ENCODE results near the gene KCNC3.

KCNC3 gene

DNA sequence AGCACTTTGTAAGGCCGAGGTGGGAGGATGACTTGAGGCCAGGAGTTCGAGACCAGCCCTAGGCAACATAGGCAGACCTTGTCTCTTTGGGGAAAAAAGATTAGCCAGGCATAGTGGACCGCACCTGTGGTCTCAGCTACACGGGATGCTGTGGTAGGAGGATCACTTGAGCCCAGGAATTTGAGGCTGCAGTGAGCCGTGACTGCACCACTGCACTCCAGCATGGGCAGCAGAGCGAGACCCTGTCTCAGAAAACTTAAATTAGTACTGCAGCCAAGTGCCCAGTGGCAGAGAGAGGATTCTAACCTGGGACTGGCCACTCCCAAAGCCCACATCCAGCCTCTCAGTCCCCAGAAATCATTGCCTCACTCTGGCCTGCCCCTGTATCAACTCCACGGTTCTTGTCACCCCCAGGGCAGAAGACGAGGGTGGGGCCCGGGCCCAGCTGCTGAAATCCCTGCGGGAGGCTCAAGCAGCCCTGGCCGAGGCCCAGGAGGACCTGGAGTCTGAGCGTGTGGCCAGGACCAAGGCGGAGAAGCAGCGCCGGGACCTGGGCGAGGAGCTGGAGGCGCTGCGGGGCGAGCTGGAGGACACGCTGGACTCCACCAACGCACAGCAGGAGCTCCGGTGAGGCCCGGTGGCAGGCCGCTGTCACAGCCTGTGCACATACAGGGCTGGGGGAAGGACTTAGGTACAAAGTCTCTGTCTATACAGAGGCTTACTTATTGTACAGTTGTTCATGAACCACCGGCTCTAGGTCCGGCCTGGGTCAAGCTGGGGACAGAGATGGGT is 53.4 kb downstream of the KCNC3 start:
- H3K4me3 ChIP-seq (replicated peaks; ENCODE audit: low read depth, low read length) = no peak overlapping the region
- DNase-seq (ENCODE audit: extremely low read depth, insufficient read length) = no peak
- H3K36me3 ChIP-seq (ENCODE audit: control insufficient read depth, insufficient read depth, low read length) = no peaks in the 10 kb centered on the region
- no peaks in the 10 kb centered on the region; the same call in 1 of the 2 replicates for H3K27me3 ChIP-seq (replicated peaks; ENCODE audit: control insufficient read depth, insufficient read depth, low read length)
- TF ChIP-seq, protein P1, sequence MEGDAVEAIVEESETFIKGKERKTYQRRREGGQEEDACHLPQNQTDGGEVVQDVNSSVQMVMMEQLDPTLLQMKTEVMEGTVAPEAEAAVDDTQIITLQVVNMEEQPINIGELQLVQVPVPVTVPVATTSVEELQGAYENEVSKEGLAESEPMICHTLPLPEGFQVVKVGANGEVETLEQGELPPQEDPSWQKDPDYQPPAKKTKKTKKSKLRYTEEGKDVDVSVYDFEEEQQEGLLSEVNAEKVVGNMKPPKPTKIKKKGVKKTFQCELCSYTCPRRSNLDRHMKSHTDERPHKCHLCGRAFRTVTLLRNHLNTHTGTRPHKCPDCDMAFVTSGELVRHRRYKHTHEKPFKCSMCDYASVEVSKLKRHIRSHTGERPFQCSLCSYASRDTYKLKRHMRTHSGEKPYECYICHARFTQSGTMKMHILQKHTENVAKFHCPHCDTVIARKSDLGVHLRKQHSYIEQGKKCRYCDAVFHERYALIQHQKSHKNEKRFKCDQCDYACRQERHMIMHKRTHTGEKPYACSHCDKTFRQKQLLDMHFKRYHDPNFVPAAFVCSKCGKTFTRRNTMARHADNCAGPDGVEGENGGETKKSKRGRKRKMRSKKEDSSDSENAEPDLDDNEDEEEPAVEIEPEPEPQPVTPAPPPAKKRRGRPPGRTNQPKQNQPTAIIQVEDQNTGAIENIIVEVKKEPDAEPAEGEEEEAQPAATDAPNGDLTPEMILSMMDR (IDR thresholded peaks at IDR 0.05; ENCODE audit: insufficient read depth, low read length, poor library complexity, severe bottlenecking) = no peak

DNA sequence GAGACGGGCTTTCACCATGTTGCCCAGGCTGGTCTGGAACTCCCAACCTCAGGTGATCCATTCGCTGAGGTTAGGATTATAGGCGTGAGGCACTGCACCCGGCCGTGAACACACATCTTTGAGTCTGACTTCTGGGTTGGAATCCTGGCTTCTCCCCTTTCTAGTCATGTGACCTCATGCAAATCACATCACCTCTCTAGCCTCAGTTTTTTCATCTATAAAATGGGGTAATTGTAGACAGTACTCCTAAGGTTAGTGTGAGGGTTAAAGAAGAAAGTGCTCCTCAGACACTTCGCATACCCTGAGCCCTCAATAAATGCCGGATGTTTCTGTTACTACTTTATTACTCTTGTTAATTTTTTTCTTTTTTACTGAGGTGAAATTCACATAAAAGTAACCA is 55.4 kb downstream of the KCNC3 start:
- Histone ChIP-seq H3K4me3 (replicated peaks; ENCODE audit: low read depth, low read length) (no peak overlapping the region), H3K27me3 (replicated peaks; ENCODE audit: control insufficient read depth, insufficient read depth, low read length) (no peaks in the 10 kb centered on the region), H3K36me3 (ENCODE audit: control insufficient read depth, insufficient read depth, low read length) (no peaks in the 10 kb centered on the region)
- DNase-seq (ENCODE audit: extremely low read depth, insufficient read length) = no peak
- TF ChIP-seq, protein P1 (IDR thresholded peaks at IDR 0.05; ENCODE audit: insufficient read depth, low read length, poor library complexity, severe bottlenecking) = no peak

DNA sequence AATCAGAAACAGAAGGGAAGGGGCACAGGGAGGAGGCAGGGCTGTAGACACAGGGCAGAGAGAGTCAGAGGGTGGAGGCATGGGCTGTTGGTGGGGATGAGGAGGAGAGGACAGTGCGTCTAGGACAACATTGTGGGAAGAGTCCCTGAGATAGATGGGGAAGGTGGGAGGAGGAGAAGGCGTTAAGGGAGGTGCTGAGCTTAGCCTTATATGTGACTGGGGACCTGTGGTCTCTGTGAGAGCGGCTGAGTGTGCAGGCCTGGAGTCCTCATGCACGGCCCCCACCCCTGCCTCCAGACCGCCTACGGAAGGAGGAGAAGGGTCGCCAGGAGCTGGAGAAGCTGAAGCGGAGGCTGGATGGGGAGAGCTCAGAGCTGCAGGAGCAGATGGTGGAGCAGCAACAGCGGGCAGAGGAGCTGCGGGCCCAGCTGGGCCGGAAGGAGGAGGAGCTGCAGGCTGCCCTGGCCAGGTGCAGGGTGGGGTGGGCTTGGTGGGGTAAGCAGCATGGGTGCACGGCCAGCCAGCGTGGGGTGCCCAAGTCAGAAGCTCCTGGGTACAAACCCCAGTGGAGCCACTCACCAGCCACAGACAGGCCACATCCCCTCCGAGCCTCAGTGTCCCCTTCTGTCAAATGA is 56.8 kb downstream of the KCNC3 start:
- no peaks in the 10 kb centered on the region for H3K27me3 ChIP-seq (replicated peaks; ENCODE audit: control insufficient read depth, insufficient read depth, low read length)
- no peaks in the 10 kb centered on the region for H3K36me3 ChIP-seq (ENCODE audit: control insufficient read depth, insufficient read depth, low read length)
- no peak overlapping the region for H3K4me3 ChIP-seq (replicated peaks; ENCODE audit: low read depth, low read length)
- TF ChIP-seq, protein P1 (IDR thresholded peaks at IDR 0.05; ENCODE audit: insufficient read depth, low read length, poor library complexity, severe bottlenecking) = no peak
- no peak for DNase-seq (ENCODE audit: extremely low read depth, insufficient read length)

DNA sequence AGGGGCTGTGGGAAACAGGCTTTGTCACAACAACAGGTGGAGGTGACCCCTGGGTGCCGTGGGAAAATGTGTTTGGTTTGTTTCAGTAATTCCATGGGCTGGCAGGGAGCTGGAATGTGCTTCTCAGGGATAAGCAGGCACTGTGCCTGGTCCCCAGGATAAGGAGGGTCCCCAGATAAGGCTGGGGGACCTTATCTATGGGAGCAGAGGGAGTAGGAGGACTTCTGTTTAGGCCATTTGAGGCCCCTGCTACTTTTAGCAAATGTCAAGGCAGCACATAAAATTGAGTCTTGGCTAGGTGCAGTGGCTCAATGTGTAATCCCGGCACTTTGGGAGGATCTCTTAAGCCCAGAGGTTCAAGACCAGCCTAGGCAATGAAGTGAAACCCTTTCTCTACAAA is 59.5 kb downstream of the KCNC3 start:
- Histone ChIP-seq H3K4me3 (replicated peaks; ENCODE audit: low read depth, low read length) (no peak overlapping the region), H3K36me3 (ENCODE audit: control insufficient read depth, insufficient read depth, low read length) (no peaks in the 10 kb centered on the region), H3K27me3 (replicated peaks; ENCODE audit: control insufficient read depth, insufficient read depth, low read length) (peaks cover 1% of the 10 kb centered on the region; the same call in 1 of the 2 replicates)
- TF ChIP-seq, protein P1 (IDR thresholded peaks at IDR 0.05; ENCODE audit: insufficient read depth, low read length, poor library complexity, severe bottlenecking) = no peak
- DNase-seq (ENCODE audit: extremely low read depth, insufficient read length) = no peak

DNA sequence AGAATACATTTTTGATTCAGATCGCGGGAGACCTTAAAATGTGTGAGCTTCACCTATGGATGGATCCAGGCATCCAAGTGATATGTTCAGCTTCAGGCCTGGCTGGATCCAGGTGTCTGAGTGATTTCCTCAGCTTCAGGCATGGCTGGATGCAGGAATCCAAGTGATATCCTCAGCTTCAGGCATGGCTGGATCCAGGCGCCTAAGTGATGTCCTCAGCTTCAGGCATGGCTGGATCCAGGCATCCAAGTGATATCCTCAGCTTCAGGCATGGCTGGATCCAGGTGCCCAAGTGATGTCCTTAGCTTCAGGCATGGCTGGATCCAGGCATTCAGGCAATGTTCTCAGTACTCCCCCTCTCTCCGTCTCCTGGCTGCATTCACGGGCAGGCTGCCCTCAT is 60.7 kb downstream of the KCNC3 start:
- TF ChIP-seq, protein P1 (IDR thresholded peaks at IDR 0.05; ENCODE audit: insufficient read depth, low read length, poor library complexity, severe bottlenecking) = no peak
- Histone ChIP-seq H3K36me3 (ENCODE audit: control insufficient read depth, insufficient read depth, low read length) (no peaks in the 10 kb centered on the region), H3K27me3 (replicated peaks; ENCODE audit: control insufficient read depth, insufficient read depth, low read length) (peaks cover 1% of the 10 kb centered on the region; the same call in 1 of the 2 replicates), H3K4me3 (replicated peaks; ENCODE audit: low read depth, low read length) (no peak overlapping the region)
- DNase-seq (ENCODE audit: extremely low read depth, insufficient read length) = no peak
